Cardiac muscle cell (in vitro differentiated cells and primary cell): Measurements from ENCODE around the gene MYO3B. TPM values are rescaled to one million over a fixed set of nuclear protein-coding genes. Genes with fewer than 3 reads are reported as not detected.

Experiments used
- DNase-seq, 2 donors: peaks; one replicate each; pipeline versions ENCODE4 v3.0.0 to v3.0.0-alpha.2; 2010 to 2017; ENCODE audit warnings: low read depth in 1 of 2, low spot score in 1 of 2
- H3K27ac ChIP-seq: fragments of 200-600 bp; sonication (generic); 2 replicates; pipeline ENCODE4 v1.5.1; 2016
- H3K27me3 ChIP-seq: fragments of 200-600 bp; sonication (generic); 2 replicates; pipeline ENCODE4 v1.6.0; 2016; ENCODE audit warnings: control low read depth
- H3K36me3 ChIP-seq: fragments of 200-600 bp; sonication (generic); 2 replicates; pipeline ENCODE4 v1.5.1; 2016; ENCODE audit warnings: control low read depth
- H3K4me1 ChIP-seq: fragments of 200-600 bp; sonication (generic); 2 replicates; pipeline ENCODE4 v1.8.1; 2017; ENCODE audit warnings: low read depth, mild to moderate bottlenecking, mixed run types
- H3K4me3 ChIP-seq: fragments of 200-600 bp; sonication (generic); 2 replicates; pipeline ENCODE4 v1.5.1; 2016; ENCODE audit warnings: mild to moderate bottlenecking
- H3K9me3 ChIP-seq: fragments of 200-600 bp; sonication (generic); 2 replicates; pipeline ENCODE4 v1.5.1; 2017; ENCODE audit warnings: low read depth, mild to moderate bottlenecking, control low read depth
- polyA plus RNA-seq: library from polyadenylated mRNA; unstranded; fragments of >200 nt; fragmentation: Nextera tagmentation; extraction: Ambion mirVana; gene quantifications from 2 replicates; pipeline ENCODE4 v1.2.1, GENCODE V29; 2016
- total RNA-seq: library from RNA; depleted of rRNA; stranded (reverse); fragments of >200 nt; gene quantifications from 2 replicates; pipeline ENCODE4 v1.2.3, GENCODE V29; 2016
- TF ChIP-seq, protein P1 (sequence below): IDR thresholded peaks from 2 replicates; pipeline ENCODE4 v1.5.1; 2012; ENCODE audit warnings: low read depth, mild to moderate bottlenecking, low read length

Gene MYO3B
- total and polyA plus RNA-seq, 2 experiments from 2014 or later, result not detected

DNA sequence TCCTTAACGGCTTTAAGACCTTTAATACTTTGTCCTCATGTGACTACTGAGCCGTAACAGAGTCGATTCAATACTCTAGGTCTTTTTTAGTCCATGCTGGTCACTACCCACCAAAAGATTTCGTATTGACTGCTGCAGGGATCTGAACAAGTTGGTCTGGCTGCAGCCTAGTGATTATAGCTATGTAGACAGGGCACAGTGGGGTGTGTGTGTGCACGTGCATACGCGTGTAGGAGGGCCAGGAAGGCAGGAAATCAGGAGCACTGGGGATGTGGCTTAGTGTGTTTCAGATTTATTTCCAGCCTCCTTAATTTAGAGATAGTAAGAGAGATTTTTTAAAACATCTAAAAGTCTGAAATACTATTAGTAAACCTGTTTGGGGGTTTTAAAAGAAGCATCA lies 161.4 kb downstream of the MYO3B start:
- H3K4me1 ChIP-seq, result peaks cover 14% of the 10 kb centered on the region
- no peak overlapping the region for H3K27ac ChIP-seq
- H3K9me3 ChIP-seq, result no peaks in the 10 kb centered on the region
- DNase-seq, result peak in 1 of 2 donors; percentile 11
- H3K4me3 ChIP-seq, result no peak overlapping the region
- TF ChIP-seq, protein P1, sequence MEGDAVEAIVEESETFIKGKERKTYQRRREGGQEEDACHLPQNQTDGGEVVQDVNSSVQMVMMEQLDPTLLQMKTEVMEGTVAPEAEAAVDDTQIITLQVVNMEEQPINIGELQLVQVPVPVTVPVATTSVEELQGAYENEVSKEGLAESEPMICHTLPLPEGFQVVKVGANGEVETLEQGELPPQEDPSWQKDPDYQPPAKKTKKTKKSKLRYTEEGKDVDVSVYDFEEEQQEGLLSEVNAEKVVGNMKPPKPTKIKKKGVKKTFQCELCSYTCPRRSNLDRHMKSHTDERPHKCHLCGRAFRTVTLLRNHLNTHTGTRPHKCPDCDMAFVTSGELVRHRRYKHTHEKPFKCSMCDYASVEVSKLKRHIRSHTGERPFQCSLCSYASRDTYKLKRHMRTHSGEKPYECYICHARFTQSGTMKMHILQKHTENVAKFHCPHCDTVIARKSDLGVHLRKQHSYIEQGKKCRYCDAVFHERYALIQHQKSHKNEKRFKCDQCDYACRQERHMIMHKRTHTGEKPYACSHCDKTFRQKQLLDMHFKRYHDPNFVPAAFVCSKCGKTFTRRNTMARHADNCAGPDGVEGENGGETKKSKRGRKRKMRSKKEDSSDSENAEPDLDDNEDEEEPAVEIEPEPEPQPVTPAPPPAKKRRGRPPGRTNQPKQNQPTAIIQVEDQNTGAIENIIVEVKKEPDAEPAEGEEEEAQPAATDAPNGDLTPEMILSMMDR, result no peak
- no peaks in the 10 kb centered on the region for H3K36me3 ChIP-seq
- no peaks in the 10 kb centered on the region for H3K27me3 ChIP-seq

DNA sequence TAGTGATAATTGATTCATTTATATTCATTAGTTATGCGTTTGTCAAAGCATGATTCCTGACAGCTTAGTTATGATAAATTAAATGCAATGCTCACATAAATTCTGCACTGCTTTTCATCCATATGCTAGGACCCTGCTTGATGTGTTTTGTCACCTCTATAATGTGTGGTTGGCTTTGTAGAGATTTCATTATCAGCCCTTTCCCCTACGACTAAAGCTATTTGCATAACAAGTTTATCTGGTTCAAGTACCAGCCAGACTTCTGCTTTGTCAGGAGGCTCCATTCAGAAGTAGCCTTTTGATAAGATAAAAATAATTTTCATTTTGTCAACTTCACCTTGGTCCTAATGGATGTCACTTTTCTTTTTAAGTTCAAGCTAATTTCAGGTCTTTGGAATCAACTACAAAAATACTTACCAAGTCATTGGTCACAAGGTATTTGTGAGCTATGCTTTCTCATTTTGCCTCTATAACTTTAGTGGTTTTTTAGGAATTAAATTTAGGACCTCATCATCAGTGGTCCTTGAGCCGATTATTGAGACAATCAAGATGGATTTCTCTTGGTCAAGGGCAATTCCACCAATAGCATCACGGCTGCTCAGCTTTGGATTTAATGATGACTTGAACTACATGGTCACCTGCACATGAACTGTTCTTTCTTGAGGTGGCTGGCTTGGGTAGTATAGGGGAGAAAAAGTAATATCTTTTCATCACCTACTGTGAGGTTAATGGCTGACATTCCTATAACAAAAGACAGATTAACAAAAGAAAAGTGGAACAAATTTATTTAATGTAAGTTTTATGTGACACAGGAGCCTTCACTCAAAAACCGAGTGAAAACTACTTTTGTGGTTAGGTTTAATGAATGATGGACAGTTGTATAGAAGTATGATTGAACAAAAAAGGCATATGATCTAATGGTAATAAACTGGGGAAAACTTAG lies 162.1 kb downstream of the MYO3B start:
- DNase-seq, result no peak
- peaks cover 14% of the 10 kb centered on the region for H3K4me1 ChIP-seq
- H3K36me3 ChIP-seq, result no peaks in the 10 kb centered on the region
- H3K27me3 ChIP-seq, result no peaks in the 10 kb centered on the region
- H3K4me3 ChIP-seq, result no peak overlapping the region
- no peaks in the 10 kb centered on the region for H3K9me3 ChIP-seq
- no peak overlapping the region for H3K27ac ChIP-seq
- TF ChIP-seq, protein P1, result no peak

DNA sequence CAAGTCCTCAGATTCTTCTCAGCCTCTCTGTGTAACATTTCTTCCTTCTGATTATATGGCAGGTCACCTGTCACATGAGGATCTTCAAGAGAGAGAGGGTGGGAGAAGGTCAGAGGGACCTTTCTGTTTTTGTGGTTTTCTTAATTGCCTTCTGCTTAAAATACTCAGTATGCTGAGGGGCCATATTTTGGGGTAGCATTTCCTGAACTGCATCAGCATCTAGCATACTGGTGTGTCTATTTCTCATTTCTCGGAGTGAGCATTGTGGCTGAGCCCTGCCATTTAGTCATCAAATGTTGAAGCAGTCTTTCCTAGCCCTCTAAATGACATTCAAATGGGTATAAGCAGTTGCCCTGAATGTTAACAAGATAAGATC lies 162.7 kb downstream of the MYO3B start:
- DNase-seq, result no peak

DNA sequence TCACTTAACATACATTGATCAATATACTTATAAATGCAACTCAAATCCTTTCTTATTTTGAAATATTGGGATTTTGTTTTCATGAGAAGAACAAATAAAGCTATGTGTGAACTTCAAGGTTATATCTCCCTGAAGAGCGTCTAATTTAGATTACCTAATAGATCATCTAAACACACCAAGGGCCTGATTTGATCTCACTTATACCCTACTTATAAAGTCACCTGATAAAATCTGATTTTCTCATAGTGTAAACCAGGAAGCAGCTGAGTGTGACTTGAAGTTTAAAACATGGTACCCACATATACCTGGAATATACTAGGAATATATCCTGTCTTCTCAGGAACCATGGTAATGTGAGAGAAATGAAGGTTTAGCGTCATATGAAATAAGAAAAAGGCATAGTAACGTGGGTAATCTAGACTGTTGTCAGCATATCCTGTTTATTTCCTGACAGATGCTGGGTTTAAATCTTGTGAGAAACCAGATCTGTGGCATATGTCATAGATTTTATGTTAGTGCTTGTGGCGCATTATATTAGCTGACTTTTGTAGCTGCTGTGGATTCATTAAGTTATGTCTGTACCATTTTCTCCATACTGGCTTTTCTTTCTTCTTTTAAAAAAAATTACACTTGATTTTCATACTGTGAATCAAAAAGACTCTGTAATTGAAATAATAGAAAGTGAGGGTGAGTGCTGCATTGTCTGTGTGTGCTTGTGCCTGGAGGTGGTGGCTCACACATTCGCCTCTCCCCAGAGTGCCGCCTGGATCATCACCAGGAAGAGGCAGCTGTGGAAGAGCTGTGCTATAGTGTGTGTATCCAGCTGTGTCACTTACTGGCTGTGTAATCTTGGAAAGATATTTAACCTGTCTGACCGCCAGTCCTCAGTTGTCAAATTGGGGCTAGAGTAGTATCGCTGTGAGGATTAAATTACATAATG lies 164.0 kb downstream of the MYO3B start:
- H3K27ac ChIP-seq, result no peak overlapping the region
- no peaks in the 10 kb centered on the region for H3K9me3 ChIP-seq
- no peak overlapping the region for H3K4me3 ChIP-seq
- TF ChIP-seq, protein P1, result no peak
- no peaks in the 10 kb centered on the region for H3K36me3 ChIP-seq
- H3K4me1 ChIP-seq, result peaks cover 14% of the 10 kb centered on the region
- DNase-seq, result no peak
- H3K27me3 ChIP-seq, result no peaks in the 10 kb centered on the region

More for the DNA sequence above, 162.7 kb downstream of the MYO3B start:
- H3K4me1 ChIP-seq, result peaks cover 14% of the 10 kb centered on the region
- TF ChIP-seq, protein P1, result no peak
- H3K9me3 ChIP-seq, result no peaks in the 10 kb centered on the region
- H3K4me3 ChIP-seq, result no peak overlapping the region
- no peaks in the 10 kb centered on the region for H3K36me3 ChIP-seq
- H3K27me3 ChIP-seq, result no peaks in the 10 kb centered on the region
- H3K27ac ChIP-seq, result no peak overlapping the region

DNA sequence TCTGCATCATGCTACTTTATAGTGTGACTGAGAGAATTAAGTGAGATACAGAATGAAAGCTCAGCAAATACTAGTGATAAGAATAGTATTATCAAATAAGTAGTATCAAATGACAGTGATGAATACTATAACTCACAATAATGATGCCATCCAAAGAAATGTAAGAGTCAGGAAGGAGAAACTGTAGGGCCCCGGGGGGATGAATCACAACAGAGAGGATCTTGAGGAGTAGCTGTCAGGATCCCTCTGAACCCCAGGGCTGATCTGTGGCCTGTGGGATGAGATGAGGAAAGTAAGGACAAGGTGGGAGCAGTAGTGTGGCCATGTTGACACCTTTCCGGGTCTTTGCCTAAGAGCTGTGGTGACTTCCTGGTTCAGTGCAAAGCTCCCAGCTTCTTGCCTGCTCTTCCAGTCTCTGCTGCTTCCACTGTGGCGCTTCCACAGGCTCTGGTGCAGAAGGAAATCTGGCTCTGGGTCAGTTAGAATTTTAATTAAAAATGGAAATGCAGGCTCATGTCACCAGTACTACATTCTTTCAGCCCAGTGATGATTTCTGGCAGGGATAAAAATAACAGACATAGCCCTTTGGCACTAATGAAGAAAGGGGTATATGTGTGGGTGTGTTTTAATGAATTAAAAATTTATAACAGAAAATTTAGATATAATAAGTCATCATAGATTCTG lies 166.9 kb downstream of the MYO3B start:
- H3K27ac ChIP-seq, result no peak overlapping the region
- no peaks in the 10 kb centered on the region for H3K27me3 ChIP-seq
- no peaks in the 10 kb centered on the region for H3K36me3 ChIP-seq
- H3K4me1 ChIP-seq, result peaks cover 9% of the 10 kb centered on the region
- H3K4me3 ChIP-seq, result no peak overlapping the region
- TF ChIP-seq, protein P1, result no peak
- no peaks in the 10 kb centered on the region for H3K9me3 ChIP-seq
- DNase-seq, result no peak
